A549 treated with ZK216348 at 1 μM for 4 hours (cell line): ENCODE data around the gene SPSB1. TPM values are rescaled to one million over a fixed set of nuclear protein-coding genes. Genes with fewer than 3 reads are reported as not detected.

Experiments used
- total RNA-seq: library from RNA; stranded (reverse); fragments of 200-300 nt; extraction: Qiagen RNA extraction; gene quantifications from 5 replicates; pipeline ENCODE4 v1.2.3, GENCODE V29; 2022; ENCODE audit warnings: low read depth

Gene SPSB1
- 27.8 to 36.4 TPM (median 28.8 TPM) in 5 replicates for total RNA-seq

DNA sequence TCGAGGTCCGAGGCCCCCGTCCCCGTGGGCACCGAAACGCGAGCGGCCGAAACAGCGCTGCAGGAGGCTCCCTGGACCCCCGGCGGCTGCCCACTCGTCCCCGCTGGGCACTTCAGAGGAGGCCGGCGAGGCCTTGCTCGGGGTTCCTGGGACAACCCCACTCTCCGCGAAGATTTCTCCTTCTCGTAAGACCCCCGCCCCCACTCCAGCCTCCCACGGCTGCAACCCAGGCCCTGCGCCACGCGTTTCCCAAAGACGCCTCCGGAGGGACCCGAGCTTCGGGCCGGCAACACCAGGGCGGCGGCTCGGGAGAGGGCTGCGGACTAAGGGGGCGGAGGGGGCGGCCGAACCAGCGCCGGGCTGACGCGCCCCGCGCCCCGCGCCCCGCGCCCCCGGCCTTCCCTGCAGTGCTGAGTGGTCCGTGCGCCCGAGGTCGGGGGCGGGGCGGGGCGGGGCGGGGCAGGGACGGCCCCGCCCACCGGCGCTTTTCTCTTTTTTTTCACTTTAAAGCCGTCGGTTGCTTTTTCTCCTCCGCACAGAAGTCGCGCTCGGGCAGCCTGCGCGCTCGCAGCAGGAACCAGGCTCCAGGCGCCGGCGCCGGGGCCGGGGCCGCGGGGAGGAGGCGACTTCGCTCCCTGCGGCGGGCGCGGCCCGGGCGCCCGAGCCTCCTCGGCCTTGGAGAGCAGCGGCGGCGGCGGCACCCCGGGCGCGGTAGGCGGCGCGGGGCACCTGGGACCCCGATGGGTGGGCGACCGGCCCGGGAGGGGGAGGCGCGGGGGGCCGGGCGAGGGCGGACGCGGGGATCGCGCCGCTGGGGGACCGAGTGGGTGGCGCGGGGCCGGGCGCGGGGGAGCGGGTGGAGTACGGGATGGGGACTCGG is at the start of gene SPSB1:
SPSB1 (plus strand) TSS at position 534 of the 880 bp plus-strand sequence. CDS start 62,998 bp downstream, outside the sequence.

Other genes with a start within 250 kb of the SPSB1 start
- 0.13 to 0.48 TPM (median 0.25 TPM) in 4 of 5 replicates, not detected in the other for gene SLC2A5, start 223.3 kb upstream of the SPSB1 start, total RNA-seq
- gene GPR157, start 163.8 kb upstream of the SPSB1 start, total RNA-seq, result 2.8 to 6.3 TPM (median 5.3 TPM) in 5 replicates
- 4.1 to 7.7 TPM (median 5.8 TPM) in 5 replicates for gene H6PD, start 58.1 kb upstream of the SPSB1 start, total RNA-seq
- gene SLC25A33, start 246.6 kb downstream of the SPSB1 start, total RNA-seq, result 2.9 to 3.5 TPM (median 3.2 TPM) in 5 replicates